Central memory CD8-positive, alpha-beta T cell (primary cell): ENCODE data around the gene SLIT3.
"Not testable (repeated sequence)": the region's sequence is repeated elsewhere in the genome, so short reads cannot be mapped to it uniquely, and the experiment has no call there.

Experiments
- ATAC-seq: fragments of 150-1000 bp; cut with Tn5 transposase; replicated peaks from 2 replicates; pipeline ENCODE4 v1.10.0; 2022; ENCODE audit warnings: mild to moderate bottlenecking, moderate FRiP score, moderate number of reproducible peaks; ENCODE audit not compliant: poor library complexity, severe bottlenecking; ENCODE audit errors: extremely low read depth
- DNase-seq, 2 donors: peaks; one replicate each; pipeline ENCODE4 v3.0.0; 2021; ENCODE audit warnings: low spot score in 2 of 2
- H3K27ac Mint-ChIP-seq: one replicate; pipeline ENCODE4 v1.8.0; 2022; ENCODE audit warnings: low read depth, mild to moderate bottlenecking, moderate library complexity, mixed read lengths
- H3K27me3 Mint-ChIP-seq: one replicate; pipeline ENCODE4 v1.8.0; 2022; ENCODE audit warnings: mixed read lengths
- H3K36me3 Mint-ChIP-seq: one replicate; pipeline ENCODE4 v1.8.0; 2022; ENCODE audit warnings: mild to moderate bottlenecking, moderate library complexity, mixed read lengths; ENCODE audit not compliant: insufficient read depth
- H3K4me1 Mint-ChIP-seq: one replicate; pipeline ENCODE4 v1.8.0; 2022; ENCODE audit warnings: mixed read lengths
- H3K4me3 Mint-ChIP-seq: one replicate; pipeline ENCODE4 v1.8.0; 2022; ENCODE audit warnings: mild to moderate bottlenecking, moderate library complexity, mixed read lengths
- H3K9me3 Mint-ChIP-seq: one replicate; pipeline ENCODE4 v1.8.0; 2022; ENCODE audit warnings: mixed read lengths

The SLIT3 gene

DNA sequence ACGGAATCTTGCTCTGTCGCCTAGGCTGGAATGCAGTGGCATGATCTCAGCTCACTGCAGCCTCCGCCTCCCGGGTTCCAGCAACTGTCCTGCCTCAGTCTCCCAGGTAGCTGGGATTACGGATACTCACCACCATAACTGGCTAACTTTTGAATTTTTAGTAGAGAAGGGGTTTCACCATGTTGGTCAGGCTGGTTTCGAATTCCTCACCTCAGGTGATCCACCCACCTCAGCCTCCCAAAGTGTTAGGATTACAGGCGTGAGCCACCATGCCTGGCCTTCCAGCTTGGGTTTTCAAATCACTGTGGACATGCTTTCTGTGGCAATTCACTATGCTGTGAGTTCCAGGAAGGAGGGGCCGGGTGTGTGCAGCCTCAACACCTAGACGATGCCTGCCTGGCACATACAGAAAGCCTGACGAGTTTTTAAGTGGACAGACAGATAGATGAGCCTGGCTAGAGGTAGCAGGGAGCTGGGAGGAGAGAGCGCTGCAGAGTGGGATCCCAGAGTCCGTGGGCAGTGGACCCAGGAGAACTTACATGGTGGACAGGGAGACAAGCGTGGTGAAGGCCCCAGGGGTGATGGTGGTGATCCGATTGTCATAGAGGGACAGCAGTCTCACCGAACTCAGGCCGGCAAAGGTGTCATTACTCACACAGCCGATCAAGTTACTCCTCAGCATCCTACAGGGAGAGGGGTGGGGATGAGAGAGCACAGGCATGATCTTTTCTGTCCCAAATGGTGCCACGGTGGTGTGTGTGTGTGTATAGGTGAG lies 548.3 kb downstream of the SLIT3 start:
- Mint-ChIP-seq H3K4me3 (no peak overlapping the region), H3K9me3 (peaks cover 2% of the 10 kb centered on the region), H3K27ac (no peak overlapping the region), H3K36me3 (no peaks in the 10 kb centered on the region), H3K4me1 (peaks cover under 1% of the 10 kb centered on the region), H3K27me3 (peaks cover 21% of the 10 kb centered on the region)
- no peak for DNase-seq
- no peak for ATAC-seq

DNA sequence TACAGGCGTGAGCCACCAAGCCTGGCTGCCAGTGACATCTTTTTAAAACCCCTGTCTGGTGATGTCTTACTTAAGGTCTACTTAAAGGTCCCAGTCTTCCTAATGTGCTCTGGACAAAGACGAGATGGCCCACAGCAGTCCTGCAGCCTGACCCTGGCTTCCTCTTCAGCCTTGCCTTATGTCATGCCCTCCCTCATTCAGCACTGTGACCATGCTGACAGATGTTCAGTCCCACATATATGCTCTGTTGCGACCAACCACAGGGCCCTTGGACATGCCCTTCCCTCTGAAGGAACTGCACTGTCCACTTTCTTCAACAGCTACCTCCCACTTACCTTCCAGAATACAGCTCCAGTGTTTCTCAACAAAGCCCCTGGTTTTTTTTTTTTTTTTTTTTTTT lies 548.9 kb downstream of the SLIT3 start:
- ATAC-seq (no peak), DNase-seq (no peak)
- Mint-ChIP-seq H3K36me3 (no peaks in the 10 kb centered on the region), H3K9me3 (peaks cover 8% of the 10 kb centered on the region), H3K4me1 (peaks cover 6% of the 10 kb centered on the region), H3K27me3 (peaks cover 21% of the 10 kb centered on the region), H3K4me3 (no peak overlapping the region), H3K27ac (no peak overlapping the region)

GRCh38 chr5:168750926-168751325 lies 550.0 kb downstream of the SLIT3 start:
- Mint-ChIP-seq H3K27me3 (peaks cover 21% of the 10 kb centered on the region), H3K36me3 (no peaks in the 10 kb centered on the region), H3K9me3 (peaks cover 12% of the 10 kb centered on the region), H3K27ac (no peak overlapping the region), H3K4me3 (no peak overlapping the region), H3K4me1 (peaks cover 10% of the 10 kb centered on the region)
- DNase-seq (no peak), ATAC-seq (no peak)

DNA sequence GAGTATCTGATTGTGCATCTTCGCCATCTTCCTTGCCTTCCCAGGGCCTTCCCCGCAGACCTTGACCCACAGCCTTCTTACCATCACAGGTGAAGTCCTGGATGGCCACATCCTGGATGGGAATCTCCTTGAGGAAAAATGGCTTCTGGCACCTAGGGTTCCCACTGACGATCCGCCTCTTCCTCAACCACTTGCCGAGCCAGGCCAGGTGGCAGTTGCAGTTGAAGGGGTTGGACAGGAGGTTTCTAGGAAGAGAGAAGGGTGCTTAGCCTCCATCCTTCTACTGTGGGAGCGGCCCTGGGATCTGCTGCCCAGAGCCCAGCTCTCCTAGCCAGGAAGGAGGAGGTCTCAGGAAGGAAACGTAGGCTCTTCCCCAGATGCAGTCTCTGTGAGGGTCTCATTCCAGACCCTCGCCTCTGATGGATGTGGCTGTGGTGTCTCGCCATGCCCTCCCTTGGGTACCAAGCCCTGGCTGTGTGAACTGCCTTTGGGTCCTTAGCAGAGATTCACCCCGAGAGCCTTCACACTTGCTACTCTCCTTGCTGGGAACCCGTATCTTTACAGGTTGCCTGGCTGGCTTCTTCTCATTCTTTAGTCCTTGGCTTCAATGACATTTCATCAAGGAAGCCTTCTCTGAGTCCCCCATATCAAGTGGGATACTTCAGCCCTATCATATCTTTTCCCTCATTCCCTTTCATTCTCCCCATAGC lies 551.4 kb downstream of the SLIT3 start:
- H3K27ac Mint-ChIP-seq: no peak overlapping the region
- peaks cover 12% of the 10 kb centered on the region for H3K4me1 Mint-ChIP-seq
- H3K36me3 Mint-ChIP-seq: peaks cover 2% of the 10 kb centered on the region
- H3K4me3 Mint-ChIP-seq: no peak overlapping the region
- no peak for DNase-seq
- ATAC-seq: no peak
- H3K9me3 Mint-ChIP-seq: peaks cover 22% of the 10 kb centered on the region
- H3K27me3 Mint-ChIP-seq: peaks cover 21% of the 10 kb centered on the region

GRCh38 chr5:168747987-168748777 lies 552.8 kb downstream of the SLIT3 start:
- H3K9me3 Mint-ChIP-seq: peaks cover 22% of the 10 kb centered on the region
- peaks cover 21% of the 10 kb centered on the region for H3K27me3 Mint-ChIP-seq
- ATAC-seq (peak; percentile 28), DNase-seq (no peak)
- no peak overlapping the region for H3K4me3 Mint-ChIP-seq
- peaks cover 2% of the 10 kb centered on the region for H3K36me3 Mint-ChIP-seq
- peaks cover 12% of the 10 kb centered on the region for H3K4me1 Mint-ChIP-seq
- H3K27ac Mint-ChIP-seq: no peak overlapping the region

GRCh38 chr5:168746893-168747640 lies 553.9 kb downstream of the SLIT3 start:
- no peak for ATAC-seq

GRCh38 chr5:168746126-168746892 lies 554.6 kb downstream of the SLIT3 start:
- Mint-ChIP-seq H3K27ac (peak overlapping the region; percentile 89), H3K4me1 (peaks cover 12% of the 10 kb centered on the region), H3K9me3 (peaks cover 22% of the 10 kb centered on the region)
- H3K4me3 Mint-ChIP-seq, DNase-seq, H3K36me3 Mint-ChIP-seq, ATAC-seq, H3K27me3 Mint-ChIP-seq: not testable (repeated sequence)

More at GRCh38 chr5:168746893-168747640, 553.9 kb downstream of the SLIT3 start:
- H3K4me1 Mint-ChIP-seq: peaks cover 12% of the 10 kb centered on the region
- H3K9me3 Mint-ChIP-seq: peaks cover 22% of the 10 kb centered on the region
- DNase-seq: no peak
- peaks cover 2% of the 10 kb centered on the region for H3K36me3 Mint-ChIP-seq
- peaks cover 10% of the 10 kb centered on the region for H3K27me3 Mint-ChIP-seq
- peak overlapping the region; percentile 89 for H3K27ac Mint-ChIP-seq
- no peak overlapping the region for H3K4me3 Mint-ChIP-seq

GRCh38 chr5:168743617-168744016 lies 557.3 kb downstream of the SLIT3 start:
- Mint-ChIP-seq H3K9me3 (peaks cover 22% of the 10 kb centered on the region), H3K36me3 (peaks cover 2% of the 10 kb centered on the region), H3K4me3 (no peak overlapping the region), H3K27ac (no peak overlapping the region), H3K27me3 (peaks cover 14% of the 10 kb centered on the region), H3K4me1 (peaks cover 12% of the 10 kb centered on the region)
- no peak for ATAC-seq
- DNase-seq: no peak

GRCh38 chr5:168742311-168742710 lies 558.6 kb downstream of the SLIT3 start:
- ATAC-seq, DNase-seq, H3K36me3 Mint-ChIP-seq, H3K4me1 Mint-ChIP-seq, H3K4me3 Mint-ChIP-seq, H3K27ac Mint-ChIP-seq: not testable (repeated sequence)
- Mint-ChIP-seq H3K27me3 (peaks cover 14% of the 10 kb centered on the region), H3K9me3 (peaks cover 17% of the 10 kb centered on the region)

- Mint-ChIP-seq H3K9me3 (peaks cover 9% of the 10 kb centered on the region), H3K27me3 (peaks cover 14% of the 10 kb centered on the region), H3K4me3 (no peak overlapping the region), H3K4me1 (peaks cover 1% of the 10 kb centered on the region), H3K27ac (no peak overlapping the region), H3K36me3 (peaks cover 2% of the 10 kb centered on the region)
- ATAC-seq (no peak), DNase-seq (no peak)
Observed at GRCh38 chr5:168740811-168741213, 560.1 kb downstream of the SLIT3 start.

DNA sequence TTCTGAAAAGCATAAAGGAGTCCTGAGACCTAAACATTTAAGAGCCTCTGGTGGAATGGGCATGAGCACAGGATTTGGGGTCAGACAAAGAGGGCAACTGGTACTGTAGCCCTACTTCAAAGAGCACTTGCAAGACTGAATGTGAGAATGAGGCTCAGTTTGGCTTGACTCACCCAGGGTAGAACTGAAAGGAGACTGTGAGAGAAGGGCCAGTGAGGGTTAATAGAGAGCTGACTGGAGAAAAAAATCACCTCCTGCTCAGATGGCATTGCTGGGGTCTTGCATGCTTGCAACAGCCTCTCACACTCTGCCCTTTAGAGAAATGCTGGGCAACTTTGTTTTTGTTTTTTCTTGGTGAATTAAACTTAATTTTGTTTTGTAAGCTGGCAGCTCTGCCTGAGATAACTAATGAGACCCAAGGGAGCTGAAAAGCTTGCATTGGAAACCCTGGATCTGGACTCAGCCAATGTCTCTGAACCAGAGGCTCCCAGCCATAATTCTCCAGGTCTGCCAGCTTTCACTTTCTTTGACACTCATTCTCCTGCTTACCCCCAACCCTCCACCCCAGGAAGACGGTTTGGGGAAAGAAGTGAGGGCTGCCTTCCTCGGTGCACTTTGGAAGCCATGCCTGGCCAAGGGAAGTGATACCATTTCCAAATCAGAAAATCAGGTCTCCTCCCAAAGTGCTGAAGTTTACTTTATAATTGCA lies 560.7 kb downstream of the SLIT3 start:
- Mint-ChIP-seq H3K27ac (no peak overlapping the region), H3K36me3 (no peaks in the 10 kb centered on the region), H3K27me3 (peaks cover 14% of the 10 kb centered on the region), H3K4me3 (no peak overlapping the region), H3K4me1 (no peaks in the 10 kb centered on the region), H3K9me3 (peaks cover 6% of the 10 kb centered on the region)
- DNase-seq: no peak
- ATAC-seq: no peak
